Prostate gland (tissue), 2 donors: ENCODE data around the gene IGSF1.

Source experiments
- CTCF ChIP-seq, 4 experiments: fragments of 200-600 bp in 2 of 4; fragments of 450-650 bp in 2 of 4; sonication (generic) in 2 of 4; IDR thresholded peaks; 1 replicate in 3 of 4; 2 replicates in 1 of 4; pipeline ENCODE4 v1.5.1; 2016 to 2019; ENCODE audit warnings: antibody characterized with exemption in 4 of 4, mild to moderate bottlenecking in 2 of 4, moderate library complexity in 2 of 4
- POLR2A ChIP-seq: fragments of 450-650 bp; IDR thresholded peaks from one replicate; pipeline ENCODE4 v1.6.1; 2016; ENCODE audit warnings: antibody characterized with exemption, mild to moderate bottlenecking
- POLR2AphosphoS5 ChIP-seq: sonication (generic); formaldehyde crosslinking; IDR thresholded peaks from one replicate; pipeline ENCODE4 v1.6.1; 2017; ENCODE audit warnings: antibody characterized with exemption

- TF ChIP-seq CTCF (IDR thresholded peaks at IDR 0.05) (no peak), POLR2A (no peak), POLR2AphosphoS5 (no peak)
Measured at GRCh38 chrX:131316260-131316659, 27.2 kb upstream of the IGSF1 start.
